ENCODE results near the gene RFTN1.
"Not testable (repeated sequence)": the region's sequence is repeated elsewhere in the genome, so short reads cannot be mapped to it uniquely, and the experiment has no call there.

Gene RFTN1

GRCh38 chr3:16318176-16318575, 195.3 kb downstream of the RFTN1 start:
- no peak for DNase-seq

DNA sequence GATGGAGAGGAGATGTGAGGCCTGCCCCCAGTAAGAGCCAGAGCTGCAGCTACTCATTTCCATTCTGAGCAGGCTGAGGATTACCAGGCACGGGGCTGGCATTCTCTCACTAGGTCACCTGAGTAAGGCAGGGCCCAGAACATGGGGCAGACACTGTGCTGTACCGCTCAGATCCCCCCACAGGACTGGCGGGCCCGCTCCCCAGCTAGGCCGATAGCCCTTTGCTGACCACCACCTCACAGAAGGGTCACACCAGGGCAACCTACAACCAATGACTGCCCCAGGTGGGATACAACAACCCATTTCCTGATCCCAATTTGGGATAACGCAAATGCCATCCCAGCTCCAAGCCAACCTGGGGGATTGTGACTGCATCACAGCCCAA, 195.9 kb downstream of the RFTN1 start:
- no peak for DNase-seq

DNA sequence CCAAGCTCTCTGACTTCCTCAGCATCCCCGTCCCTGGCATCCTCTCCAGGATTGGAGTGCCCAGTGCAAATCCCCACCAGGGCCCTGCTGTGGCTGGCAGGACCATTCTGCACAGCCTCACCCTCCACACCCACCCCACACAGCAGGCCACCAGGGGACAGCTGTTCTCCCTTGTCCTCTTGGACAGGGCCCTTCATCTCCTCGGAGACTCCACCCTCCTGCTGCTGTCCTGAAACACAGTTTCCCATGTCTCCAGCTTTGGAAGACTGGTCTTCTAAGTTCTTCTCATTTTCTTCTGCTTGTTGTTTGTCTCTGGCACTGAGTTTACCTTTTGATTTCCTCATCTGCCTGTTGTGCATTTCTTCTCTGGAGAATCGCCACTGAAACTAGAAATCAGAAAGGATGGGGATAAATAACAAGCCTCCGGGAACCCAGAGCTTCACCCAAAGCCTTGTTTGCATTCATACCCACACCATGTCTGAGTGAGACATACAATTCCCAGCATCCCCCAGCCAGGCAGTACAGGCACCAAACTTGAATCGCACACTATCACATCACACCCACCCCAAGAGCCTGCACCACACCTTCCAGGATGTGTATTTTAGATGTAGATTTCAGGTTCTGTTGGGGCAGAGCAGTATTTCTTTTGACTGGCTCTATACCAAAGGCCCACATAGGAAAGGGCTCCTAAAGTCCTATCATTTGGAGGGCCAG, 196.5 kb downstream of the RFTN1 start:
- DNase-seq, result no peak

DNA sequence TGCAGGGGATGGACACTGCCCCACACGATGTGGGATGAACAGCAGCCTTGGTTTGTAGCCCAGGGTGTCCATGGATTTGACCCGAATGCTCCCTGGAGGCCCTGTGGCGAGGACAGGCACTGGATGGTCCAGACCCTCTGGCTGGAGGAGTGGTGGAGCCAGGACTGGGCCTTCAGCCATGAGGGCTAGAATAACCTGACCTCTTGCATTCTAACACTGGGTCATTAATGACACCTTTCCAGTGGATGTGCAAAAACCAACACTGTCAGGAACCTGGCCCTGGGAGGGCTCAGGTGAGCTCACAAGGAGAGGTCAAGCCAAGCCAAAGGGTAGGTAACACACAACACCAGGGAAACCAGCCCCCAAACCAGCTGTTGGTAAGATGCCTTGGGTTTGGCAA, 197.1 kb downstream of the RFTN1 start:
- DNase-seq, result no peak

DNA sequence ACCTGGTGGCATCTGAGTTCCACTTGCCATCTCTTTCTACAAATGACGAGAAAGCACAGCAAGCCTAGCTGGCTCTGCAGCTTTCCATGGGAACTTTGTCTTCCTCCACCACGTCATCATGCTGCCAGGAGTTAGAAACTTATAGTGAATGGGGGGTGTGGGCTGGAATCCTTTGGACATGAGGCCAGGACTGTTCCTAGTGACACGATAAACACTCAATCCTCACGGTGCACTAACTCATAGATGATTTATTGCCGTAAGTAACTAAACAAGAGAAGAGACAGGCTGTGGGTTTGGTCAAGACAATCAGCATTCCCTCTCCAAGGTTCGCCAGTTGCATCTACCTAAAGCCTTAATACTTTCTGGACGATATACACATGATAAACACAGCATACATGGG, 197.9 kb downstream of the RFTN1 start:
- DNase-seq, result no peak

DNA sequence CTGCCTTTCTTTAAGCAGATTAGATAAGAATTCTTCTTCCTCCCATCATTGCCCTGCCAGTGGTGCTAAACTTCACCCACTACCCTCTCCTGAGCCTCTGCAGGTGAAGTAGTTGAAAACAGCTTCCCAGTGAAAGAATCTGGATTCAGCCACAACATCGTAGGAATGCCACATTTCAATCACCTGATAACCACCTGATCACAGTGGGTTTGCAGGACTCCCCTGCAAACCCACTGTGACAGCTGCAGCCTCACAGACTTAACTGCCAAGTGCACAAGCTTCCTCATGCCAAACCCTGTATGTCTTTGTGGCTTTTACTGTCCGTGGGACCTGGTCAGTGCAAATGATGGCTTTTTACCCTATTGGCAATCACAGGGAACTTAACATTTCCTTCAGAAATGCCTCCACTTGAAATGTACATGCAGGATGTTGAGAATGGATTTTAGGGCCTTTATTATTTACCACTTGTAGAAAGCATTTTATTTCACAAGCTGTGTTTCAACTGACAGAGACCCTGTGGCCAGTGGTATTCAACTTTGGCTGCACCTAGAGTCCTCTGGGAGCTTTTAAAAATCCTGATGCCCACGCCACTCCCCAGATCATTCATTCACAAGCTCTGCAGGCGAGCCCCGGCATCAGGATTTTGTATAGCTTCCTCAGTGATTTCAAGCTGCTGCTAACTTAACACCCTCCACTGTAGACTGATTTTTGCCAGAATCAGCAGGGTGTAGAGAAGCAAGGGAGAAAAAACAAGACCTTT, 199.4 kb downstream of the RFTN1 start:
- no peak for DNase-seq

GRCh38 chr3:16311960-16312451, 201.5 kb downstream of the RFTN1 start:
- DNase-seq, result peak; percentile 74

DNA sequence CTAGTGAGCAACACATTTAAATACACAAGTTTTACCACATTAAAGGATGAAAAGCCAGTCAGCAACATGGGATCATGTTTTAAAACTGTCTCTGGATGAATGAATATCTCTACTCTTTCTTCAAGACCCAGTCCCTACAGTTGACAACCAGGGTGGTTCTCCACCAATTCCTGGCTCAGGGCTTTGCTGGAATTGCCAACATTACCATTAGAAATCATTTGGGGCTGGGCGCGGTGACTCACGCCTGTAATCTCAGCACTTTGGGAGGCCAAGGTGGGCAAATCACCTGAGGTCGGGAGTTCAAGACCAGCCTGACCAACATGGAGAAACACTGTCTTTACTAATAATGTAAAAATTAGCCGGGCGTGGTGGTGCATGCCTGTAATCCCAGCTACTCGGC, 203.0 kb downstream of the RFTN1 start:
- DNase-seq, result not testable (repeated sequence)

- DNase-seq, result peak; percentile 83
These were observed 203.9 kb downstream of the RFTN1 start for GRCh38 chr3:16309558-16309957.

- DNase-seq, result no peak
These were observed 204.8 kb downstream of the RFTN1 start for GRCh38 chr3:16308727-16309126.

- no peak for DNase-seq
These were observed 205.5 kb downstream of the RFTN1 start for GRCh38 chr3:16307832-16308531.

DNA sequence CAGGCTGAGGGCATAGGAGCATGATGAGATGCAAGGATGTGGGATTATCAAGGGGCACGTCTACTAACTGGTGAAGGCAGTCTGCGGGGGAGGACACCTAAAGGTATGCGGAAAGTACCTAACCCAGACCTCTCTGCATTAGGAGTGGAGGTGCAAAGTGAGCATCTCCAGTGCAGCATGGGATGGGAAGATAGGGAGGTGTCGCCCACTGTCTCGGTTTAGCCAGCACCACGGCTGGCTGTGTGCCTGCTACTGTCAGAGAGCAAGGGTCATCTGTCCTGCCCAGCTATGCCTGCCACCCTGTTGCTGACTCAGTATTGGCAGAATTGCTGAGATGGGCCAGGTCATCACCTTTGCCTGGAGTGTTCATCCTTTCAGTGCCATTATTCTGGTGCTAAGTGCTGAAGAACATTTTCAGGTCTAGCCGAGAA, 208.4 kb downstream of the RFTN1 start:
- DNase-seq, result peak; percentile 66

DNA sequence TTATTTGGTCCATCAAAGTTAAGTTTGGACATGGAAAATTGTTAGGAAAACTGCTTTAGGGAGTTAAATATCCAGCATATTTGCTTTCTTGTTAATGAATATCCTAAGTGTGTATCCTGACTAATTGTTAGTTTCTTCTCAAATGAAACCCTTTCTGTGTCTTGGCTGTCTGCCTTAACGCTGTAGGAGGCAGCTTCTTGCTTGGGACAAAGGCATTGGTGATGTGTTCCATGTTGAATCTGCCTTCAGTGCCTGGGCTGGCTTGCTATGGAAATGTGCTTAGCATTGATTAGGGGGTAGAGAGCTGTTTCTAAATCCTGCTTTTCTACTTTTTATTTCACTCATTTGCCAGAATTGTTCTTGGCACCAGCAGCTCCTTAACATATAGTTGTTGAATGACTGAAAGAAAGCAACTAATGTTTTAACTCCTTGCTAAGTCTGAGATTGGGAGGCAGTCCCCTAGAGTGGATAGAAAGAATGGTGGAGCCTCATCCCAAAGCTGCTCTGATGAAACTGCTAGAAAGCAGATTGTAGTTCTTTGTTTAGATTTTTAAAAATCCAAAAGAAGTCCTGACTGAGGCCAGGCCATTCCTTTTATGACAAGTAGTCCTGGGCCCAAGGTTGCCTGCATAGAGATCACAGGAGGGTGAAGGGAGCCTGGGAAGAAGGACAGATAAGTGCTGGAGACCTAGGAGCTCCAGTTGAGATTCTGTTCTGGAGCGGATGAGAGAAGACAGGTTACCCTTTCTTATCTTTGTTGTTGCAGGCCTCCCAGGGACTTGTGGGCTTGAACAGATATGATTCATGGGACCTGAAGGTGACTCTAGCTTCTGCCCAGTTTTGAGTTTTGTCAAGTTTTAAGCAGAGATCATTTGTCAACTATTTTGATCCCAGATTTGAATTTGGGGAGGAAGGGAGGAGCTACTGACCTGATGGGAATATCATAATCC, 209.2 kb downstream of the RFTN1 start:
- no peak for DNase-seq

GRCh38 chr3:16303037-16303575, 210.4 kb downstream of the RFTN1 start:
- no peak for DNase-seq

DNA sequence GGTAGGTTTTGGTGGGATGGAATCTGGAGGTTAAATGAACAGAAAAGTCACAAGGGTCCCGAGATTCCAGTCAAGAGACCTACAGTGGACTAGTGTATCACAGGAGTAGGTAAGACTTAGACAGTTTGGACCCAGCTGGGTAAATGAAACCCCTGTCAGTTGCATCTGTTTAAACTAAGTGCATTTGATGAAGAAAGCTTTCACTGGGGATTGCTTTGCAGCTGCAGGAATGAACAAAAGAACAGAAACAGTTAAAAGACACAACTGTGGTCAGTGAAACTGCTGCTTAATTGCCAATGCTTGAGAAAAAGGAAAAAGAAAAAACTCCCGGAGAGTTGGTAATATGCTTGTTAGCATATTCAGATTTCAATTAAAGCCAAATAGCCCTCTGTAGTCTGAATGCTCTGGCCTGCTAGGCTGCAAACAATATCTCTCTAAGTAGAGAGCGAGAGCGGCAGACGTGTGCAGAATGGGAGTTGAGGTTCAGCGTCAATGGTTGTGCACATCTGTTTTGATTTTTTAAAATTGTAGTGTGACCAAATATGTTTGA, 211.3 kb downstream of the RFTN1 start:
- DNase-seq, result no peak

DNA sequence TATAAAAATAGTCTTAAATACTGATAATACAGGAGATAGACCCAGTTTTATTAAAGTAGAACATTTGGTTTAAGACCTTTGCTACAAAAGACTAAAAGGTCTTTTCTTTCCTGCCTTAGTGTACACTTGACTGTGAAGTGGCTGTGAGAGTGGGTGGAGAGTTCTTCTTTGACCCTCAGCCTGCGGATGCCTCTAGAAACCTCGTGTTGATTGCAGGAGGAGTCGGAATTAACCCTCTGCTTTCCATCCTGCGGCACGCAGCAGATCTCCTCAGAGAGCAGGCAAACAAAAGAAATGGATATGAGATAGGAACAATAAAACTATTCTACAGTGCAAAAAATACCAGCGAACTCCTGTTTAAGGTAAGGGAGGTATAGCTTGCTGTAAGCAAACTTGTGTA, 212.0 kb downstream of the RFTN1 start:
- peak; percentile 40 for DNase-seq

DNA sequence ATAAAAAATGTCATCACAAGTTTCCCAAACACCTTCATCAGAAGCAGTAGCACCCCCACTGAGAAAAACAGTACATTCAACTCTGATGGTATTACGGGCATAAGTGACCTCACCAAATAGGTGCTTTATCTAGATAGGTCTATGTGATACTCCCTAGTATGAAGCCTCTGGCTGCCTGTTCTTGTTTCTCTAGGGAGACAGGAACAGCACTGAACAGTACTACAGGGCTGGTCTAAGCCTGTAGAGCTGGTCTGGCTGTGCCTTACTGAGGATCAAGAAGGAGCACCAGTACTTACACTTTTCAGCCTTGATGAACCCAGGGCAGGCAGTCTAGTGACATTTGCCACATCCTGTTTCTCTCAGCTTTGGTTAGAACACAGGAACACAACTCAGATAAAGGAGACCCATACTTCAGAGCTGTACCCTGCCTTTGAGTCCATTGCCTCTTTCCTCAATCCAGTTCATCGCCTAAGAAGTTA, 212.6 kb downstream of the RFTN1 start:
- peak; percentile 77 for DNase-seq

DNA sequence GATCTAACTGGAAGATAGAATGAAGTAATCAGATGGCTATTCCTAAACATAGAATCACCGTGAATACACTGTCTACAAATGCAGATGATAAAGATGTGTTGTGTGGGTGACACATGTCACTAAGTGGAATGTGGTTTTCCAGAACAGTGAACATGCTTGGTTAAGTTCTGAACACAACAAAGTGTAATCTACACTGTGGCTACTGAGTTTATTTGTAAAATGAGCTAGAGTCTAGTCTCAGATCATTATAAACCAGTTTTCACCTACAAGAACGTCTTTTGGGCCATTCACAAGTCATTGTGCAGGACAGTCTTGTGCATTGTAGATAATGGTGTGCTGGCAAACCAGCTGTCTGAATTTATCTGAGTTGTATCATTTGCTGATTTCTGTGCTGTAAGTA, 213.2 kb downstream of the RFTN1 start:
- DNase-seq, result peak; percentile 51

- DNase-seq, result no peak
These were observed 213.8 kb downstream of the RFTN1 start for GRCh38 chr3:16299746-16300145.

DNA sequence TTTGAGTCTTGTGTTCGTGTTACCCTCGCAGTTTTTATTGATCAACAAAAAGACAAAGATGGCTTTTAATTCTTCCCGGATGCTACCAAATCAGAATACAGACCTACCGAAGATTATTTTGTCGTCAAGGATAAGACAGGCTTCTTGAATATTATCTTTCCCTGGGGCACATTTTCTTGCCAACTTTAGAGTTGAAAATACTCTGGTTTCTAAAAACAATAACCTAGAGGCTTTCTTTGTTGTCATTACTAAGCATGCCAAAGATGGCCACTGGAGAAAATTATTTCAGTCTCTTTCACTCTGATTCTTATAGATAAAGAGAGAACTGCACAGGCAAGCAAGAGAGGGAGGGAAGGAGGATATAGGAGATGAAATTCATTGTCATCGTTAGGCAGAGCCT, 214.6 kb downstream of the RFTN1 start:
- no peak for DNase-seq

GRCh38 chr3:16297997-16298885, 215.3 kb downstream of the RFTN1 start:
- no peak for DNase-seq
